Measurements from ENCODE around the gene NPHP4. TPM values are rescaled to one million over a fixed set of nuclear protein-coding genes. Genes with fewer than 3 reads are reported as not detected.

Gene NPHP4
- total and polyA plus RNA-seq, 10 of the 15 experiments (the other 5 are each of a cell fraction or from before 2014, with no cell fraction given), result 0.16 to 10.5 (median 3.1) TPM

DNA sequence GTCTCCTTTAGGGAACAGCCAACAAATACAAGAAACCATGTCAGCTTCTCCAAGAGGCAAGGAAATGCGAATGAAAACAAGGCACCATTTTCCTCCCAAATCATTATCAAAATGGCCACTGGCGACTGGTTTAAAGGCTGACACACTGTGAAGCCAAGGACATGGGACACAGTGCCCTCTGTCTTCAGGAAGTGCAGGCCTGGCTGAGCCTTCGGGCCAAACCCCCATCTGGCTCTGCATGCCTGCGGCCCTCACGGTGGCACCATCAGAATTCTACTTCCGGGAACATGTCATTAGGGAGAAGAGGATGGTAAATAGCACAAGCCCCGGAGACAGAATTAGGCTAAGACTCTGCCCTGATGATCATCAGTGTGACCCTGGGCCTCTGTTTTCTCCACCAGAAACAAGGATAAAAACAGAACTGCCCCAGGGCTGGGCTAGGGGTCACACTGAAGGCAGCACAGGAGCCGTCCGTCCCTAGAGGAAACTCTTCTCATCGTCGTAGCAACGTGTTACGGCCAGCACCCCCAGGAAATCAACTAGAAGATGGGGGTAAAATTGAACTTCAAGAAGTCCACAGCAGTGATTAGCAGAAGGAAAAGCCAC is 103.5 kb downstream of the NPHP4 start:
- H3K27ac ChIP-seq (ENCODE audit: control insufficient read depth, insufficient read depth), result no peak overlapping the region
- ChIA-PET POLR2A (no interaction called here), SMC1A (ENCODE audit: uncharacterized antibody, unreplicated experiment) (interaction anchor here (0.6 kb wide), 1 partner anchor 186 kb away, joined by 3 read pairs; no protein-coding TSS in a partner anchor), CTCF (no interaction called here), RAD21 (ENCODE audit: unreplicated experiment) (no interaction called here)
- H3K27me3 ChIP-seq (replicated peaks in 1 of 2; ENCODE audit: control insufficient read depth in 2 of 2, insufficient read depth in 2 of 2, low read length in 1 of 2), result no peaks in the 10 kb centered on the region
- H3K36me3 ChIP-seq (ENCODE audit: control insufficient read depth in 2 of 2, insufficient read depth in 2 of 2, low read length in 1 of 2), result no peaks in the 10 kb centered on the region
- WGBS (ENCODE audit: insufficient coverage, insufficient replicate concordance, low lambda C conversion rate, missing lambda C conversion rate), result 94% methylated on average over 13 of the region's 13 CpGs
- no peak overlapping the region for H3K4me2 ChIP-seq (ENCODE audit: control insufficient read depth, insufficient read depth)
- no peaks in the 10 kb centered on the region for H4K20me1 ChIP-seq (ENCODE audit: control insufficient read depth, insufficient read depth)
- no peaks in the 10 kb centered on the region for H3K4me1 ChIP-seq (ENCODE audit: control insufficient read depth, insufficient read depth, low read length)
- H3K79me2 ChIP-seq (ENCODE audit: control insufficient read depth, insufficient read depth, low read length), result no peaks in the 10 kb centered on the region
- no peak overlapping the region for H2AFZ ChIP-seq (ENCODE audit: control insufficient read depth, low read depth, low read length)
- no peak overlapping the region for H3K4me3 ChIP-seq
- BruUV-seq (replicated peaks), result no TSS peak
- TF ChIP-seq MTA2 (IDR thresholded peaks at IDR 0.05; ENCODE audit: low read depth) (no peak), IKZF2 (IDR thresholded peaks at IDR 0.05) (no peak), TARDBP (IDR thresholded peaks at IDR 0.05; ENCODE audit: borderline replicate concordance) (no peak), ZSCAN29 (IDR thresholded peaks at IDR 0.05) (no peak), KLF5 (IDR thresholded peaks at IDR 0.05; ENCODE audit: partially characterized antibody) (no peak), POLR2A (IDR thresholded peaks at IDR 0.05; ENCODE audit: low read depth, low read length) (no peak), ZNF274 (IDR thresholded peaks at IDR 0.05; ENCODE audit: insufficient read depth, insufficient read length) (no peak), RELA (IDR thresholded peaks at IDR 0.05; ENCODE audit: borderline replicate concordance, partially characterized antibody) (no peak), ATF7 (IDR thresholded peaks at IDR 0.05; ENCODE audit: low read depth) (no peak), EZH2 (IDR thresholded peaks at IDR 0.05; ENCODE audit: borderline replicate concordance, control insufficient read depth, low read depth, low read length) (no peak), ZBTB40 (IDR thresholded peaks at IDR 0.05; ENCODE audit: borderline replicate concordance) (no peak)
- ATAC-seq, result no peak
- in situ Hi-C loops (cut with MboI) (no loop called here), intact Hi-C loops (cut with micrococcal nuclease; ENCODE audit: unreplicated experiment) (no loop called here)
- no peaks in the 10 kb centered on the region for H3K9me3 ChIP-seq (replicated peaks; ENCODE audit: control insufficient read depth, insufficient read depth, low read length)
- DNase-seq (ENCODE audit: low read depth, low spot score), result no peak
- no peak overlapping the region for H3K9ac ChIP-seq (ENCODE audit: control insufficient read depth, insufficient read depth, low read length)
- FAIRE-seq, result no peak

All from GM12878 (cell line).